Stimulated activated CD4-positive, alpha-beta T cell treated with anti-CD3 and anti-CD28 coated beads, Interleukin-4, amount 100 ng/mL, for 48 hours (primary cell): Measurements from ENCODE around the gene SRGAP2.
"Not testable (repeated sequence)": the region's sequence is repeated elsewhere in the genome, so short reads cannot be mapped to it uniquely, and the experiment has no call there.

Source experiments
- DNase-seq, 2 donors: peaks; one replicate each; pipeline ENCODE4 v3.0.0-alpha.2; 2020; ENCODE audit warnings: low read depth in 2 of 2

Gene SRGAP2

DNA sequence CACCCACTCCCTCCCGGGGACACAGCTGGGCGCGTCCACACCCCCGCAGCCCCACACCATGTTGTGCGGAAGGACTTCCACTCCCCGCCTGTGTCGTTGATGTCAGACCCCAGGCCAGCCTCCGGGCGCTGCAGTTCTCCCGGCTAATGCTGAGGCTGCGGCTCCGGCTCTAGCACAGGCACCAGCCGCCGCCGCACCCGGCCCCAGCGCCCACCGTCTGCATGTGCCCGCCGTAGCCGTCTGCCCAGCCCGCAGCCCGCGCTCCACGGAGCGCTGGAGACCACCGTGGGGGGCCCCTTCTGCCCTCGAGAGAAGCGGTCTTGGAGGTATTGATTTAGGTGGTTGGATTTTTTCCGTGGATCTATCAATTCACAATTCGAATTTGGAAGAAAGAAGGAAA, 2.2 kb downstream of the SRGAP2 start:
- not testable (repeated sequence) for DNase-seq

DNA sequence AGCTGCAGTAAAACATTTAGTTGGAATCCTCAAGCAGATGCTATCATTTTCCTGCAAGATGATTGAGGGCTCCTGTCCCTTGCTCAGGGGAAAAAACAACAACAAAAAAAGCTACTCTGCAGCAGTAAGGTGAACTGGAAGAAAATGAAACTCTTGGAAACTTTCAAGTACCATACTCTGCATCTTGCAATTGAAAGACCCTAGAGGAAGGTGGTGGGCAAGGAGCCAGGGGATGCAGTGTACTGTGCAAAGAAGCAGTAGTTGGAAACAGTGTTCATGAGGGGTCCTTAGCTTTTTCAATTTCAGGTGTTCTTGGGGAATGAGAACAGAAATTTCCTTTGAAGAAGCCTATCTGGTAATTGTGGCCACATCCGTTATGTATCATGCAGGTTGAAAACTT, 7.5 kb downstream of the SRGAP2 start:
- not testable (repeated sequence) for DNase-seq

DNA sequence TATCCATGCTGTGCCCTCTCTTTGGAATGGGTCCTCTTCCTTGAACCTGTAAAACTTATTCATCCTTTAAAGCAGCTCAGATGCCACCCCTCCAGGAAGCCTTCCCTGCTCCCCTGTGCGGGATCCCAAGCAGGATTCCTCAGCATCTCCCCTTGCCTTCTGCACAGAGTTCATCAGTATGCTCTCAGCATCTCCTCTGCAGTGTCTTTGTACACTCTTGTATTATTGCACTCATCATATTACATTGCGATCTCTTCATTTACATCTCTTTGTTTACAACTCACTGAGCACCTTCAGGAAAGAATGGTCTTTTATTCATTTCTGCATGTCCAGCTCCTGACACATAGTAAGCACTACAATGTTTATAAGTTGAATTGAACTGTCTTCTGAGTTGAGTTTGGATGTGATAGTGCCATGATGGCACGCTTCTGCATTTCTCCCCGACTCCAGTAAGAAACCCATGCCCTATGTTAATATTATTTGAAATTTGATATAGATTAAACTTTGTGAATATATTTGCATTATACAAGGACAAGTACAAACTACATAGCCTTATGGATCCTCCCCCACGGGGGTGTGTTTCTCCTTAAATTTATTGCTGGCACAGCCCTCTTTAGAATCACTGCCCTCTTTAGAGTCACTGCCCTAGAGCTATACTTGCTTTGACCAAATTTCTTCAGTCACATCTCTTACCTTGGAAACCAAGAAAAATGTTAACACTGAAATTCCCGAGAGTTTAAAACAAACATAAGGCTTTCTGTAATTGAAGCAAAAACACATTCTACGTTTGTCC, 12.5 kb downstream of the SRGAP2 start:
- not testable (repeated sequence) for DNase-seq

DNA sequence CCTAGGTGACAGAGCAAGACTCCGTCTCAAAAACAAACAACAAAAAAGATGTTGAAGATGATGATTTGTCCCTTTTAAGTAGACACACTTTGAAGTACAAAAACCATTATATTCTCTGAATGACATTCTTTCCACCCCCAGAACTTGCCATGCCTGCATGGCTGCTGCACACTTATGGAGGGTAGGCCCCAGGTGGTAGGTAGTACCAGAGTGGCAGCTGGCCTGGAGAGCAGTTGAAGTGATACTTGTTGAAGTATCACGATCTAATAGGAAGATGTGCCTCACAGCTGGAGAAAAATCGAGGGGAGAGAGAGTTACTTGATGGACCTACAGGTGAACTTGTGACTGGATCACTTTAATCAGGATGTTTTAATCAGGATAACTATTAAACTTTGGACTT, 14.9 kb downstream of the SRGAP2 start:
- DNase-seq: not testable (repeated sequence)

DNA sequence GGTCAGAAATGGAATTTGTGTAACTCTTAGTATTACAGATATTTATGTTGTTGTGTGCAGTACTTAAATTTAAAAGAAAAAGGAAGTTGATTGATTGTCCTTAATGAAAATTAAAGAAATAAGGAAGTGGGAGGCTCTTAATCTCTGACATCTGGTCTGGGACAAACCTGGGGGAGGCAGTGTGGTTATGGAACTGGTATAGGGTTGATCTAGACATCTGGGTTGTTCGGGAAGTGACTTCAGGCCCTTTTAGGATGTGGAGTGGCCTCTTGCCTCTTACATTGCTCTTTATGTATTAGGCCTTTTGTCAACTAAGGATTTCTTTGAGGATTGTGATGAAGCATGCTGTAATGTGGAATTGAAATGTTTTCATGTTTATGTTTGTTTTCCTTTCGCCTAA, 15.4 kb downstream of the SRGAP2 start:
- DNase-seq: not testable (repeated sequence)

DNA sequence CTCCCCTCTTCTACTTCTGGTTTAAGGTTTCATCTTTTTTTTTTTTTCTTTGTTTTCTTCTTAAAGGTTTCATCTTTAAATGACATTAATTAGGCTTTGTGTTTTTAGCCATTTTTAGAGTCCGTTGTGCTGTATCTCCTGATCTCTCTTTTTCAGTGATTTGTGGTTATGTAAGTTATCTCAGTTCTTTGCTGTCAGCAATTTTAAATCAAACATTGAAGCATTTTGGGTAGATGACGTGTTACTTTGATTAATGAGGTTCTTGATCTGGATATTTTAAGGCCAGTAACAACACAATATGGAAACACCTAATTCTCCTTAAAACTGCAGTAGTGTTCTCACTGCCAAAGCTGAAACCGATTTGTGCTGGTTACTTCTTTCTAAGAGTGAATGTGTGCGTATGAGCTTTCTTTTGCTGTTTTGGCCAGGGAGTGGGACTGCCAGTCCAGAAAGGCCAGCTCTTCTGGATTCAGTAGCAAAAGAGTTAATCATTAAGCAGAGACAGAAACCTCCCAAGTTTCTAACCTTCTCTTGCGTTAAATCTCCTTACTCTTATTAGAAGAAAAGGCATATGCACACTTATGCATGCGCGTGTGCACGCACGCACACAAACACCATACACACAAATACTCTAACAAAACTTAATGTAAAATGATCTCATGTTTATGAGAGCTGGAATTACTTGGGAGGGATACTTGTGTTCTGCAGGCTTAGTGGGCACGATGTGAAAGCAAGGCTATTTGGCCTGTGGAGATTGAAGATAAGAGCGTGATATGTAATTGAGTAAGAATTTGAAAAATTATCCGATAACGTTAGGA, 16.4 kb downstream of the SRGAP2 start:
- not testable (repeated sequence) for DNase-seq

DNA sequence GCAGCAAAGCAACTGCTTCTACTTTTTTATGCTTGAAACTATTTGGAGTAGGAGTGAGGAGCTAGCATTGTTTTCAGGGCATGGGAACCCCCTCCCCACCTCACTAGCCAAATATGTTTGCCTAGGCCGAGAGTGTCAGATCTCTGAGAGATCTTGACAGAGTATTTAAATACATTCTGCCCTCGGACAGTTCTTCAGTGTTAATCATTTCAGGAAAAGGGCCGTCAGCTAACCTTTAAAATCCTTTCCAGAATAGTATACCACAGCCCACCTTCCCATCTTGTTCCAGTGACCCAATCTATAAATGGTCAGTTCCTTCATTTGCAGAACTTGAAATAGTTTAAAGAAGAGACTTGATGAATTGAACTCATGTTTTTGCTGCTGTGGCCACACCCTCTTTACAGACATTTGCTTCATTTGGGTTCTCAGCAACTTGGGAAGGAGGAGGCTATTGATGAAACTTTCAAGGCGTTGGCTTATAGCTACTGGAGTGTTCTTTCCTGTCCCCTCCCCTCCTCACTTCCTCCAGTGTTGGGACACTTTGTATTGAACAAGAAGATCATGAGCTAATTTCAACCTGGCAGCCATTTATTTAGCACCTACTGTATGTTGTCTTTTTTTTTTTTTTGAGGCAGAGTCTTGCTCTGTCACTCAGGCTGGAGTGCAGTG, 17.1 kb downstream of the SRGAP2 start:
- DNase-seq: not testable (repeated sequence)

DNA sequence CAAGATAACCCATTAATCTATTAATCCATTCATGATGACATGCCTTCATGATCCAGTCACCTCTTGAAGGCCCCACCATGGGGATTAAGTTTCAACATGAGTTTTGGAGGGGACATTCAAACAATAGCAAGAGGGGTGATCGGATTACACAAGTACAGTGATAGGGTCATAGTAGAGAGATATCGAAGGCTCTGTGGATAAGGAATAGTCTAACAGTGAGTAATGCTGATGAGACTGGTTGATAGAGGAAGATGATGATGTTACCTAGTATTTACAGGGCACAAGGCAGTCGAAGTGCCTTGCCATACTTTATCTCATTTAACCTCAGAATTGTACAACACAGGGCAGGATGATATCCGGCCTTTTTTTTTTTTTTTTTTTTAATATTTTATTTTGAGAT, 18.2 kb downstream of the SRGAP2 start:
- not testable (repeated sequence) for DNase-seq

DNA sequence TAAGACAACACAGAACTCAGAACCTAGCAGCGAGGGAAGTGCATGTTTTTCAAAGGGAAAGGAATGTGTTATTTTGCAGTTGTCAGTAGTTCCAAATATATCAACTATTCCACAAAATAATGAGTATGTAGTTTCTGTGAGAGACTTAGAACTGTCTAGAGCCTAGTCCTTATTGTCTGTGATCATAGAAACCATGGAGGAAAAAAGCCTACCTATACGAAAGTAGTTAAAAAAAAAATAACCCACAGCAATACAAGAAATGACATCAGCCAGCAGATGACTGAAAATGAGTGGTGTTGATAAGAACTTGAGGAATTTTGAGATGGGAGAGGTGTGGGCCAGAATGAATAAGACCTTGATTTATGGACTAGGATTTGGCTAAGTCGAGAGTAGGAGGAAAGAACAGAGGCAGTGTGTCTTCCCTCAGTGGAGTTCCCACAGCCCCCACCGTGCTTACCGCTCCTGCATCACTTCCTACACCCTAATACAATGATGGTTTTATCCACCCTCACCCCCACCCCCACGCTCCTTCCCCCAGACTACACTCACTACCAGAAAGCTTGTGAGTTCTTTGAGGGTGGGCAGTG, 20.9 kb downstream of the SRGAP2 start:
- not testable (repeated sequence) for DNase-seq

DNA sequence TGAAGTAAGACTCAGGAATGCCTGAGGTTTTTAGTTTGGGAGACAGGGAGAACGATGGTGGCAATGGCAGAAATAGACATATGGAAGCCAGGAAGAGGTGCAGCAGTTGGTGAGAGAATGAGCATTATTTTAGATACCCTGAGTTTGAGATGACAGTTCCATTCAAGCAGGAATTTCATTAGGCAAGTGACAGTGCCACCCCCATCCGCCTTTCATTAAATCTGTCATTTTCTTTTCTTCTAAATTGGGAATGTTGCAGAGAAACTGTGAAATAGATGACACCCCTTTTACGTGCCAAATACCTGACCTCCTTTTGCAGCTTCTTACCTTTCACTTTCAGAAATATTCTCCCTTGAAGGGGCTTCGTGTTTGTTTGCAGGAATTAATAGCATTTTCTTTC, 22.0 kb downstream of the SRGAP2 start:
- not testable (repeated sequence) for DNase-seq

DNA sequence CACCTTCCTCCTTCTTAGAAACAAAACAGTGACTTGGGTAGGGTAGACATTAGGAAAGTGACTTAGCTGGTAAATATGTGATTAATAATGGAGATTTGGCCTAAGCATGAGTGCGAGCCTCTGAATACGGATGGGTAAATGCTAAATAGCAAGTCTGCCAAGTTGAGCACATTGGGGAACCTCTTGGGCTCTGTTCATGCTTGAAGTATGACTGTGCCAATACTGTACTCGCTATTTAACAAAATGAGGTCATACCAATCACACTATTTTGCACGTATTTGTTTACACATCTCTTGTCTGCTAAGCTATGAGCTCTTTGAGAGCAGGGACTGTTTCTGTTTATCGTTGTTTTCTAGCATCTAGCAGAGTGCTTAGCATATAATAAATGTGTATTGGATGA, 23.5 kb downstream of the SRGAP2 start:
- not testable (repeated sequence) for DNase-seq

DNA sequence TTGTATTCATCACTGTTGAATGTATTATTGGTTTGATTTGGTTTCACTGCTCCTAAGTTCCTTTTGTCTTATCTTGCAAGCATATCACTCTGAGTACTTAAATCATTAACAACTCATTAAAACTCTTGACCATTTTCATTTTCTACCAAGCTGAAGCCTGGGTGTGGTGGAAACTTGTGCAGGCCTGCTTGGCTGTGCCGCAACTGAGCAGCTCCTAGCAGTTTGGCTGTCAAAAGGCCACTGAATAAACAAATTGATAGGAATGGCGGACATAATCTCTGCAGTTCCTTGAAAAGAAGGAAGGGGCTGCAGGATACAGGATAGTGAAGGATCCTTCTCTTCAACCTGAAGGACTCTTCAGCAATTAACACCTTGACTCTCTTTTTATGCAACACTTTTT, 25.9 kb downstream of the SRGAP2 start:
- DNase-seq: not testable (repeated sequence)

DNA sequence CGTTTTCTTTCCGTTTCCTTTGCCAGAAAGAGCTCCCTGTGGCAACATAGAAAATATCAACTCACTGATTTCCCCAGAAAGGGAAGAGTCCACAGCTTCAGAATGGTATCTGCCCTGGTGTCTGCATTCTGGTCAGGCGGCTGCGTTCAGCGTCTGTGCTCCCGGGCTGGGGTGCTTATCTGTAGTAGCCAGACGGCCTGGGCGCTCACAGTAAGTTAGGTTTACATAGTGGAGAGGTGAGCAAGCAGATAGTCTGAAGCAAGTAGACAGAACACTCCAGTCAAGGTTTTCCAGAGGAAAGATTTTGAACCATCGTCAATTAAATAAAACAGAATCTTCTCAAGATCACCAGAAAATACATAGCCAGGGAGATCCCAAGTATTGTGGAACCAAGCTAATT, 28.6 kb downstream of the SRGAP2 start:
- not testable (repeated sequence) for DNase-seq

DNA sequence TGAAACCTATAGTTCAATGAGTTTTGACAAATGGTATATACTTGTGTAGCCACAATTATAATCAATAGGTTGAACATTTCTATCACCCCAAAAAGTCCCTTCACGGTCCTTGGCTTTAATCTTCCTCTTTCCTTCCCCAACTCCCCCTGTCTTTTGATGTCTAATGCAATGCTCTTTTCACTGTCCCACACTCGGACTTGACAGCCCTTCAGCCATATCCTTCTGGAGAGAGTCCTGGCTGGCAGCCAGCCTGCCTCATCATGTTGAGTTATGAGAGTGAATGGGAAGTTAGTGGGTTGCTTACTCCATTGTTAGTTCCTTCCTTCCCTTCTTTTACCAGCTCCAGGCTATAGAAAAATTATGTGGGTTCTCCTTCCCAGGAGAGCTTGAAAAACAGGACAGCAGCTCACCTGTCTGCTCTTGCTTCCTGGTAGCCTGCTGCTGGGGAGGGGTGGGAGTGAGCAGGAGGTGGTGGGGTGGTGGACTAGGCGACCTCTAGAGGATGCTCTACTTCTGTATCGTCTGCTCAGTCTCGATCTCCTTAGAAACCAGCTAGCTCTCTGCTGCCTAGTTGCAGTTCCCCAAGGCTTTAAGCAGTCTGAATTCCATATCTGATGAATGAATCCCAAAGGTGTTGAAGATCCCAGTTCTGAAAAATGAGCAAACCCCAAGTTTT, 29.8 kb downstream of the SRGAP2 start:
- DNase-seq: not testable (repeated sequence)

DNA sequence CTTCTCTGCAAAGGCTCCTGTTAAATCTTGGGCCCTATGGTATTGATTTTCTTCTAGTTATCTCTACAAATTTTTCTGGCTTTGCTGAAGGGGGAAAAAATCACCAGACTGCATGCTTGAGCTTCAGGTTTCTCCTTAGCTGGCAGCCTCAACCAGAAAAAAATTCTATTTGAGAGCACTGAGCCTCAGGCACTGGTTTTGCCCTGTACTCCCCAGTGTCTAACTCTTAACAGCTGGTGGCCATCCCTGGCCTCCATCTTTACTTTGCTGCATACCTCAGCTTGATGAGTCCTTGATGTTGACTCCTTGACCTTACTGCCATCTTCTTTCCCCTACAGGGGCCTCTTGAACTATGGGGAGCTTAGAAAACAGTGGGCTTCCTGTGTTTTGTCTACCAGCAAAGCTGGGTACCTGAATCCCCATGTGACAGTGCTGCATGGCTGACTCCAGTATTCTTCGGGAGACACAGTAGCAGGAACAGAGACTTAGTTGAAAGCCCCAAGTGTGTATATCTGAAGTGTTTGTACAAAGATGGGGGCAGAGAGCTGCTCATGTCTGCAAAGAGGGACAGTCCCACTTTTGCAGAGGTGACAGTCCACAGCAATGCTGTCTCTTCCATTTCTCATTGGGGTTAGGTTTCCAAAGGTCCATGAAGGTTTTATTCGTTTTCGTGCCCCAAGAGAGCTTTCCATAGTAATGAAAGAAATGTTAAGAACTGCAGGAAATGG, 31.0 kb downstream of the SRGAP2 start:
- DNase-seq: not testable (repeated sequence)

DNA sequence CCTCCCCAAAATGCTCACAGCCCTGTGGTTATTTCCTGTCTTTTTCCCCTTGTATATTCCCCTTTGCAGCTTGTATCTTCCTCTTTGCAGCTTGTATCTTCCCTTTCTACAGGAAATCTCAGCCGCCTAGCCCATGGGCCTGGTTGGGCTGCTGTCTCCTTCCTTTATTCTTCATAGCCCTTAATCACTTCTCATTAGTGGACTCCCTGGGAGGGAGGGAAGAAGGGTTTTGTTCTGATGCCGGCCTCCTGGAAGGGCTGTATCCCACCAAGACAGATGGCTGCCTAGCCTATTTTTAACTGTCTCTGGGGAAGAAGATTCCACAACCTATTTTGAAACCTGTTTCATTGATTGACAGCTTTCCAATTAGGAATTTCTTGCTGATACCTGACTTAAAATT, 31.8 kb downstream of the SRGAP2 start:
- not testable (repeated sequence) for DNase-seq

DNA sequence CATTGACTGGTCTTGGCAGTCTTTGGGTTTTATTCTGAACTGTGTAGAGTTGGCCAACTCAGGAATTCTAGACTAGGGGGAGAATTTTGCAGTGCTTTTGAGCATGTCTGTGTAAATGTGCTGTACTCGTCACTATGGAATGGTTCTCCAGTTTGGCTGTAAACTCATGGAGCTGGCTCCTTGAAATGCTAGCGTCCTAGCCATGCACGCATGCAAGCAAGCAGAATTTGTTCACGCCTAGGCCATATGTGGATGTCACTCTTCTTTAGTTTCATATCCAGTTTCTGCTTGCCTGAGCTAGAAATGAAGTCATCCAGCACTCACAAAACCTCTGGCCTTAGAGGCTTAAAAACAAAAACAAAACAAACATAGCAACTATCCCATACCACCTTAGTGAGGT, 36.9 kb downstream of the SRGAP2 start:
- not testable (repeated sequence) for DNase-seq

DNA sequence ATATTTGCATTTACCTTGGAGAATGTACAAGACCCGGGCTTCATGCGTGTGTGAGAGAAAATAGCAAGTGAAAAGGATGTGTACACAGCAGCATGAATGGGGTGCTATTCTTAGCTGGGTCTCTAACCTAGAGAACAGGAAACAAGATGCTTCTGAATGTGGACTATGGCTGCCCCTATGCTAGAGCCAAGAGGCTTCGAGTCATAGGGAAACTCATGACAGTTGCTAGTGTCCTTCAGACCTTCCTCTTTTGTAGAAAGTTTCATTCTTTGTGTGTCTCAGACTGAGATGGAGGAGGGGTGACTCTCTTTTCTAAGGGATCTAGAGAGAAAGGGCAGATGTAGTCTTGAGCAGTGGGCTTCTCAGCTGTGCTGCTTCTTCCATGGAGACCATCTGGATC, 40.0 kb downstream of the SRGAP2 start:
- not testable (repeated sequence) for DNase-seq

DNA sequence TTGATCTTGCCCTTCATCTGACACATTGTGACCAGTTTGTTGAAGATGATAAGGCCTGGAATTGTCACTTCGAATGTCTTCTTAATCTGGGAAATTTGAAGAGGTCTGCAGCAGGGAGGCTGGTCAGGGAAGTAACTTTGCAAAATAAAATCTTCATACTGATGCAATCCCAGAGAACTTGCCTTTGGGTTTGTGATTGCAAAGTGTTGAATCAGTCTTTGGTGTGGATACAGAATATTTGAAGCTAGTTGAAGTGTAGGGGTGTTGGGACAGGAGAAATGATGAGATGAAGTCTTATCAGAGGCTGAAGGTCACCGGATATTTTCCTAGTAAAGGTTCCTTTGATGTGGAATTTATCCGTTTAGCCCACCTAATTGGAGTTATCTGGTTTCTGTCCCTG, 42.1 kb downstream of the SRGAP2 start:
- not testable (repeated sequence) for DNase-seq

DNA sequence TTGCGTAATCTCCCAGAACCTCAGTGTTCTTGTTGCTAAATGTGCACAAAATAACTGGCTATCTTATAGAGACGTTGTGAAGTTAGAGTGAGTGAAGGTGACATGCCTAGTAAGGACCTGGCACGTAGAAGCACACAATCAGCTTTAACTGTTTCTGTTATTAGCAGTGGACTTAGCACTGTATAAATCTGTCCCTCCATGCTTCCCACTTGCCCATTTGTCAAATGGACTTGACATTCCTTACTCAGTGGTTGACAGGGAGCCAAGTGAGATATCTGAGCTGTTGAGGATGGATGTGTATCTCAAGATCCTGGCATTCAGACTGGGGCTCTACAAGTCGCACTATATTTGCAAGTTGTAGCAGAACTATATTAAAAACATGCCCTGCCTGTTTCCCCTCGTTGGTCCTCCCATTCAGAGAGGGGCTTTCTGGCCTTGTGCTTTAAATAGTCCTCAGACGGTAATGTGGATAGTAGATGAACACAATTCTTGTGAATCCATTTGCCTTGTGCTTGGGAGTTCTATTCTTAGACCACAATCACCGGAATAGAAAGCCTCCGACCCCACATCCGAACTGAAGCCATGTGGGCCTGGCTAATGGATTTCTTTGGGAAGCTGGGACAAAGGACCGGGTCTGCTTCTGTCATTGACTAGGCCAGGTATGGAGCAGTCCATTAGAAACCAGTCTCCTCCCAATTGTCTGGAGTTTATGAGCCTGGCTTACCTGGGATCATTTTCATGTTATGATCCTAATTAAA, 43.0 kb downstream of the SRGAP2 start:
- not testable (repeated sequence) for DNase-seq
